Osteocyte (in vitro differentiated cells): ENCODE results near the gene C2orf76. TPM values are rescaled to one million over a fixed set of nuclear protein-coding genes. Genes with fewer than 3 reads are reported as not detected.

Source experiments
- DNase-seq: peaks from one replicate; pipeline ENCODE4 v3.0.0; 2021; ENCODE audit warnings: mixed read lengths; ENCODE audit not compliant: unreplicated experiment; ENCODE audit errors: extremely low spot score
- H3K27ac Mint-ChIP-seq: one replicate; pipeline ENCODE4 v1.8.0; 2021; ENCODE audit warnings: mild to moderate bottlenecking, mixed read lengths; ENCODE audit not compliant: unreplicated experiment
- H3K27me3 Mint-ChIP-seq: one replicate; pipeline ENCODE4 v1.8.0; 2021; ENCODE audit warnings: mixed read lengths; ENCODE audit not compliant: unreplicated experiment
- H3K36me3 Mint-ChIP-seq: one replicate; pipeline ENCODE4 v1.8.0; 2021; ENCODE audit warnings: mixed read lengths; ENCODE audit not compliant: unreplicated experiment
- H3K4me1 Mint-ChIP-seq: one replicate; pipeline ENCODE4 v1.8.0; 2021; ENCODE audit warnings: mixed read lengths; ENCODE audit not compliant: unreplicated experiment
- H3K4me3 Mint-ChIP-seq: one replicate; pipeline ENCODE4 v1.8.0; 2021; ENCODE audit warnings: mild to moderate bottlenecking, moderate library complexity, mixed read lengths; ENCODE audit not compliant: unreplicated experiment
- H3K9me3 Mint-ChIP-seq: one replicate; pipeline ENCODE4 v1.8.0; 2021; ENCODE audit warnings: mixed read lengths; ENCODE audit not compliant: unreplicated experiment
- total RNA-seq: library from RNA; stranded (reverse); gene quantifications from 2 replicates; pipeline ENCODE4 v1.2.1, GENCODE V29; 2021
- TF ChIP-seq, protein P1 (sequence below): fragments of 200-600 bp; sonication (generic); IDR thresholded peaks from 2 replicates; pipeline ENCODE4 v1.5.0; 2021; ENCODE audit warnings: antibody characterized with exemption, mild to moderate bottlenecking, moderate library complexity

C2orf76 gene
- total RNA-seq, 1 donor from 2014 or later = 11.1 TPM

GRCh38 chr2:119311371-119311770 is 55.3 kb downstream of the C2orf76 start:
- H3K4me1 Mint-ChIP-seq = peaks cover 16% of the 10 kb centered on the region
- H3K27me3 Mint-ChIP-seq = no peaks in the 10 kb centered on the region
- H3K9me3 Mint-ChIP-seq = no peaks in the 10 kb centered on the region
- H3K27ac Mint-ChIP-seq = no peak overlapping the region
- no peak overlapping the region for H3K4me3 Mint-ChIP-seq
- TF ChIP-seq, protein P1, sequence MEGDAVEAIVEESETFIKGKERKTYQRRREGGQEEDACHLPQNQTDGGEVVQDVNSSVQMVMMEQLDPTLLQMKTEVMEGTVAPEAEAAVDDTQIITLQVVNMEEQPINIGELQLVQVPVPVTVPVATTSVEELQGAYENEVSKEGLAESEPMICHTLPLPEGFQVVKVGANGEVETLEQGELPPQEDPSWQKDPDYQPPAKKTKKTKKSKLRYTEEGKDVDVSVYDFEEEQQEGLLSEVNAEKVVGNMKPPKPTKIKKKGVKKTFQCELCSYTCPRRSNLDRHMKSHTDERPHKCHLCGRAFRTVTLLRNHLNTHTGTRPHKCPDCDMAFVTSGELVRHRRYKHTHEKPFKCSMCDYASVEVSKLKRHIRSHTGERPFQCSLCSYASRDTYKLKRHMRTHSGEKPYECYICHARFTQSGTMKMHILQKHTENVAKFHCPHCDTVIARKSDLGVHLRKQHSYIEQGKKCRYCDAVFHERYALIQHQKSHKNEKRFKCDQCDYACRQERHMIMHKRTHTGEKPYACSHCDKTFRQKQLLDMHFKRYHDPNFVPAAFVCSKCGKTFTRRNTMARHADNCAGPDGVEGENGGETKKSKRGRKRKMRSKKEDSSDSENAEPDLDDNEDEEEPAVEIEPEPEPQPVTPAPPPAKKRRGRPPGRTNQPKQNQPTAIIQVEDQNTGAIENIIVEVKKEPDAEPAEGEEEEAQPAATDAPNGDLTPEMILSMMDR = no peak
- no peaks in the 10 kb centered on the region for H3K36me3 Mint-ChIP-seq
- DNase-seq = no peak

GRCh38 chr2:119308793-119309330 is 57.8 kb downstream of the C2orf76 start:
- Mint-ChIP-seq H3K27me3 (no peaks in the 10 kb centered on the region), H3K27ac (no peak overlapping the region), H3K9me3 (no peaks in the 10 kb centered on the region), H3K36me3 (peaks cover under 1% of the 10 kb centered on the region), H3K4me3 (no peak overlapping the region), H3K4me1 (no peaks in the 10 kb centered on the region)
- DNase-seq = no peak
- TF ChIP-seq, protein P1 = no peak

DNA sequence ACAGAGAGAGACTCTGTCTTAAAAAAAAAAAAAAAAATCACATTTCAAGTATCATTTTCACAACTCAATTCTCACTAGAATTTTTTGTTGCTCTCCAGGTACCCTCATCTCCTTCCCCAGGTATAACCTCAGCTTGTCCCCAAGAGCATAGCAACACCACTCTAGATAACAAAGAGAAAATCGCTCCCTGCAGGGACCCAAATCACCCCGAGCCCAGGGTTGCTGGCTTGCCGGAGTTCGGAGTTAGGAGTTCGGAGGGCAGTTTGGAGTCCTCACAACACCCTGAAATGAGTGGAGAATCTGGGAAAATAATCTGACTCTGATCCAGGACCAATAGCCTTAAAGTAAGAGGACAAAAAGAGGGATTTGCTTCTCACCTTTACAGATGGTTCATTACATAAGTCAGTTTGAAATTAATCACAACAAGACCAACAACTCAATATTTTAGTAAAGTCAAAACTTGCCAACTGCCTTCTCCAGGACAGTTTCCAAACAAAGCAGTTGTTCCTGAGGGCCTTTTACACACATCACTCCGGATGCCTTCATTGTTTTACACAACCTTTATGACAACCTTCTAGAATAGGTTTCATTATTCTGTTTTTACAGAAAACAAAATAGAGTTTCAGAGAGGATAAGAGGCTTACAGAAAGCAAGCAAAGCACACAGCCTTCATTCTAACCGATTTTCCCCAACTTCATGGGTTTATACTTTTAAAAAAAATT is 59.1 kb downstream of the C2orf76 start:
- Mint-ChIP-seq H3K27me3 (no peaks in the 10 kb centered on the region), H3K36me3 (peaks cover 2% of the 10 kb centered on the region), H3K27ac (no peak overlapping the region), H3K4me1 (no peaks in the 10 kb centered on the region), H3K9me3 (no peaks in the 10 kb centered on the region), H3K4me3 (no peak overlapping the region)
- no peak for DNase-seq
- TF ChIP-seq, protein P1 = no peak

GRCh38 chr2:119306196-119306590 is 60.4 kb downstream of the C2orf76 start:
- TF ChIP-seq, protein P1 = no peak
- no peak overlapping the region for H3K27ac Mint-ChIP-seq
- H3K4me3 Mint-ChIP-seq = no peak overlapping the region
- peaks cover 5% of the 10 kb centered on the region for H3K36me3 Mint-ChIP-seq
- peaks cover 4% of the 10 kb centered on the region for H3K4me1 Mint-ChIP-seq
- no peak for DNase-seq
- no peaks in the 10 kb centered on the region for H3K27me3 Mint-ChIP-seq
- H3K9me3 Mint-ChIP-seq = no peaks in the 10 kb centered on the region

- Mint-ChIP-seq H3K4me3 (no peak overlapping the region), H3K36me3 (peaks cover 5% of the 10 kb centered on the region), H3K27ac (no peak overlapping the region), H3K27me3 (no peaks in the 10 kb centered on the region), H3K9me3 (no peaks in the 10 kb centered on the region), H3K4me1 (peaks cover 4% of the 10 kb centered on the region)
- TF ChIP-seq, protein P1 = no peak
- DNase-seq = no peak
Measured at GRCh38 chr2:119305497-119306195, 61.0 kb downstream of the C2orf76 start.
